ENCODE data around the gene C17orf113.
"Not testable (repeated sequence)": the region's sequence is repeated elsewhere in the genome, so short reads cannot be mapped to it uniquely, and the experiment has no call there.

Gene C17orf113

DNA sequence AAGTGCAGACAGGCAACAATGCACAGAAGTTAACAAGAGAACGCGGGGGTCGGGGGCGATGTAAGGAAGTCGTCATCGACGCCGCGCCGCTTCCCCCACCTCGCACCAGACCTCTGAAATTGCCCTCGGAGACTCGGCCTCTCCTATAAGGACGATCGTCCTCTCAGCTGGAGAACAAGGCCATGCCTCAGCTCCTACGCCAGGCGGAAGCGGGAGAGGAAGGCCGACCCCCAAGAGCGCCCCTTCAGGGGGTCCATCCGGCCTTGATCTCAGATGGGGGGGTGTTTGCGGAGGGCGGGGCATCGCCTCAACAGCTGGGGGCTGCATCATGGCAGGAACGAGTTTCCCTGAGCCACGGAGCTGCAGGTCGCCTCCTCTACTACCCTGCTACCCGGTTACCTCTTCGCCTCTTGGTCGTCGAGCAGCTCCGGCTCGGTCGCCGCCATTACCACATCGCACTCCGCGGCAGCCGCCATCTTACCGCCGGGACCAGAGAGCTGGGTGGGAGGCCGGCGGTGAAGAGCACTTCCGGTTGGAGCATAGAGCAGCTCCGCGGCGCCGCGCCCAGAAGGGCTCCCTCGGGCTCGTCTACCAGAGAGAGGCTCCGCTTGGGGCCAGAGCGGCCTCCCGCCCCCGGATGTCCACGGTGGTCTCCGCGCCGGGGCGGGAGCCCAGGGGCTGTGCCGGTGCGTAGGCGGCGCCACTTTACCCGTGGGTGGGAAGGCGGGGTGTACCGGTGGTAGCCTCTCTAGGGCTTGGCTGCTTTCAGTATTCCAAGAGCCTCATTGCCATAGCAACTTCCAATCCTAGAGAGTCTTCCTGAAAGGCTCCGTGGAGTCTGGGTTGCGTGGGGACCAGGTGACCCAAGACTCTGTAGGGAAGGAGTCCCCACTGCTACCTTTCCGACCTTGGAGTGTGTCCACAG is 33.2 kb downstream of the C17orf113 start, which contains the start of gene DNAJC7:
Gene DNAJC7, minus strand, starts transcription at position 499 of the 925 bp plus-strand sequence. Its CDS starts 23 bp downstream, at position 476.
- DNase-seq (ENCODE audit: low read depth) = peak; percentile 40

DNA sequence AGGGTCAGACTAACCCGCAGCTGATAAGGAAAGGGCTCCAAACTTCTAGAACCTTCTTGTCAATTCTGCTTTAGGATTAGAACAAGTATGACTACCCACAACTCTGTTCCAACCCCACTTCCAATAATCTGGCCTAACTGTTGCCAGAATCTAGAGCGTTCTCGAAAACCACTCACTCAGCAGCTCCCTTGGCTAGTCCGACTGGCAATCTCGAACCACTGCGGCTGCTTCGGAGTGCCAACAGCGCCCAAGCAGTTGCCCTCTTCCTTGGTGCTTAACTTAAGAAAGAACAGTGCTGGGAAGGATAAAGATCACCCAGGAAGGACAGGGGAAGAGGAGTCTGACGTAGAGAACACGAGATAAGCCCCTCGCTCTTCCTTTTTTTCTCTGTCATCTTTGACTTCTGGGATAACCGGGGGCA is 34.0 kb downstream of the C17orf113 start:
- DNase-seq (ENCODE audit: low read depth) = no peak

DNA sequence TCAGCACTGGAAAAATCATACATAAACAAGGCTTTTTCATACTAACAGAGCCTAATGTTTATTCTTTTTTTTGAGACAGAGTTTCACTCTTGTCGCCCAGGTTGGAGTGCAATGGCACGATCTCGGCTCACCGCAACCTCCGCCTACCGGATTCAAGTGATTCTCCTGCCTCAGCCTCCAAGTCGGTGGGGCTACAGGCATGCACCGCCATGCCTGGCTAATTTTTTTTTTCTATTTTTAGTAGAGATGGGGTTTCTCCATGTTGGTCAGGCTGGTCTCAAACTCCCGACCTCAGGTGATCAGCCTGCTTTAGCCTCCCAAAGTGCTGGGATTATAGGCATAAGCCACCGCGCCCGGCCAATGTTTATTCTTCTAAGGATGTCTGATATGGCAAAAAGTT is 36.7 kb downstream of the C17orf113 start:
- not testable (repeated sequence) for DNase-seq (ENCODE audit: low read depth)

DNA sequence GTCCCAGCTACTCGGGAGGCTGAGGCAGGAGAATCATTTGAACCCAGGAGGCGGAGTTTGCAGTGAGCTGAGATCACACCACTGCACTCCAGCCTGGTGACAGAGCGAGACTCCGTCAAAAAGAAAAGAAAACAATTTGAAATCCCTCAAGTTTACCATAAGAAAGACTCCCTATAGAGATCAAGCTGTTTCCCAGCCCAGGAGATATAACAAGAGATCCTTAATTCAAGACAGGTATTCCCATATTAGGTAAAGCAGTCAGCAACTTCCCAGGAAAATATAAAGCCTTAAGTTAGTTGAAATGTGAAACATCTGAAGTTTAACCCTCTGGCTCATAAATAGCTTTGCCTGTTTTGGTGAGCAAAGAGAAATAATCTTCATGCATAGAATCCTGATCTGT is 38.0 kb downstream of the C17orf113 start:
- not testable (repeated sequence) for DNase-seq (ENCODE audit: low read depth)

DNA sequence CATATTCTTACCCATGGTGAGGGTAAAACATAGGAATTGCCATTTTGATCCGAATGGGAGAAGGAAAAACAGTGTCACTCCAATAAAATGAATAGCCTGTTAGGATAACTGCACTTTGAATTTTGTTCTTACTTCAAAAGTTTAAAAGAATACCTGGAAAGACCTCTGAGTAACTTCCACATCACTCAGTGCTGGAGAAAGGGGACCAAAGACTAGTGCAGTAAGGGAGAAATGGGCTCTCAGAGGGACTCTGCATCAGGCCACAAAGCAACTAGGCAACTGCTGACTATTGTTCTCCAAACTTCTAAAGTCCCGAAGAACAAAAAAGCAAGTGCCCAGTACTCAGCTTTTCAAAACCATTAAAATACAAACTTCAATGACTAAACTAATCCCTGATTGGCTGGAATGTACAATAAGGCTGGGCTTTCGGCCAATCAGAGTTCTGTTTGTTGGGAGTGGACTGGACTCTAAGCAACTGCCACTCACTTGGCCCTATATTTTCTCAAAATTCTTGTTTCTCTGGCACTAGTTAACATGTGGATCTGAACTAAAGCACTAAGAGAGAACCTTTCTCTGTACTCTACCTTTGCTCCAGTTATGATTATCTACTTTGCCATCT is 39.4 kb downstream of the C17orf113 start:
- no peak for DNase-seq (ENCODE audit: low read depth)

DNA sequence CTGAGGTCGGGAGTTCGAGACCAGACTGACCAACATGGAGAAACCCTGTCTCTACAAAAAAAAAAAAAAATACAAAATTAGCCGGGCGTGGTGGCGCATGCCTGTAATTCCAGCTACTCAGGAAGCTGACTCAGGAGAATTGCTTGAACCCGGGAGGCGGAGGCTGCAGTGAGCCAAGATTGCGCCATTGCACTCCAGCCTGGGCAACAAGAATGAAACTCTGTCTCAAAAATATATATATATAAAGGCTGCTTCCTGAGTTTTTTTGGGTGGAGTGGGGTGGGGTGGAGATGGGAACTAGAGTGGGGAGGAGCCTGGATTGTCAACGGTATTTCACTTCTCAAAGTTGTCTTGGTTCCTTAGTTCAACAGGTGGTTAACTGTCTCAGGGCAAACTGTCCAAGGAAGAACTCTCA is 40.1 kb downstream of the C17orf113 start:
- not testable (repeated sequence) for DNase-seq (ENCODE audit: low read depth)

DNA sequence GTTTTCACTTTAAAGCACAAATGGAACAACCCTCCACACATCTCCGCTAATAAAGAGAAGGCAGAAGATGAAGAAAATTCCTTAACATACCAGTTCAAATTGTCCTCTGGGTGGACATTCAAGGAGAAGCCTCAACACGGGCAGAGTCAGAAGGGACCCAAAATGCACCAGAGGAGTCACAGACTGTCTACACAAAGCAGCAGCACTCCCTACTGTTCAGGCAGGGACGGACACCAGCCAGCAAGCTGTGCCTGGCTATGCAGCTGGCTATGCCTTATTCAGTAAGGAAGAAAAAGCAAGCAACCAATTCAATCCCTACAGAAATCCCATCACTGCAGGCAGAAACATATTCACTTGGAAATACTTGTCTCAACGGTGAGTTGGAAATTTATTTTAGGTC is 41.2 kb downstream of the C17orf113 start:
- no peak for DNase-seq (ENCODE audit: low read depth)

DNA sequence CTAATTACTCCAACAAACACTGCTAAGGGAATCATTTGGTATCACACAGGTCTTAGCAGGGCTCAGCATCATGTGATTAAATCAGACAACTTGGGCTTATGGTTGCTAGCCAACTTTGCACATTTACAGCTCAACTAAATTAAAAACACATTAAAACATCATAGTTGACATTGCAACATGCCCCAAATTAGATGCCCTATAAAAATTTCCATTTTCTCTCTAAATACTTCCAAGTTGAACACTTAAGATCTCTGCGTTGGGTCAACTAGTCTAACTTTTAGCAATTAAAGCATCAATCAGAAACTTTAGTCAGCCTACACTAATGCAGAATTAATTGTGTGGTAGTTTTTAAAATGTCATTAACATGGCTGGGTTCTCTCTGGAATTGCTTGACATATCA is 45.2 kb downstream of the C17orf113 start:
- DNase-seq (ENCODE audit: low read depth) = no peak

DNA sequence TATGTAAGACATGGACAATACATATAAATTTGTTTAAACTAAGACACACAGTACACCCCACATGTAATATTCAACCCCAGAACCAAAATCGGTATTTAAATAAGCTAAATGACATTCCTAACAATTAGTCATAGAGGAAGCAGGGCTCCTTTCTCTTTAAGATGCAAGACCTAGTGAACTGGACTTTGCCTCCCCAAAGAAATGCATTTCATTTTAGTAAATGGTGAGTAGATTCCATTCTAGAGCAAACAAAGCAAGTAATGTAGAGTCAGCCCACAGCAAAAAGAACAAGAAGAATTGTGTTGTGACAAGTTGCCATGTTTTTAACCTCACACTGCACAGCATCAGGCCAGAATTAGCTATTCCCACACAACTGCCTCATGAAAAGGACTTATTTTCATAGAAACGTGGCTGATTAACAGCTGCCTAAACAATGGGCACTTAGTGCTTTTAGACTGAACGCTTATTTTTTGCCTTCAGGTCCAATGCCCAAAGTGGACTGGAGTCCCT is 47.6 kb downstream of the C17orf113 start:
- DNase-seq (ENCODE audit: low read depth) = no peak

DNA sequence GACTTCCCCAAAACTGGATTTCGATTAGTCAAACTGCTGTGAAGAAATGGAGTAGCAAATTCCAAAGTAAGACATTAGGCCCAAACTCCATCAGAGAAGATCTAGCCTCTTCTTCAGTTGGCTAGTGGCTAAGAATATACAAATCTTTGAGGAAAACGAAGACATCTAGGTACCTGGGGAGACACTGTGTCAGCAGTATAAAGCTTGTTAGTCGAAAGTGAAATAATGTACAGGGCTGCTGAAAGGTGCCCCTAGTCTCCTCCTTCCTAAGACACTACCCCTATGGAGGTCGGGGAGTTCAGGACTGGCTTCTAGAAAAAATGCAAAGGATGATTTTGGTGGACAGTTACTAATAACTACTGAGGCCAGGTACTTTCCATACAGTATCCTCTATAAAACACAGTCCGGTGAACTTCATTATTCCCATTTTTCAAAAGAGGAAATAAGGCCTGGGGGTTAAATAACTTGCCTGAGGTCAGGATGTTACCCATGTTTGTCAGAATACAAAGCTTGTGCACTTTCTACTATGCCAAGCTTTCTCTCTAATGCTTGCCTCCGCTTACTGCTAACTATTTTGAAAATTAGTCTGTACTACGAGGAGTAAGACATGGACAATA is 48.1 kb downstream of the C17orf113 start:
- DNase-seq (ENCODE audit: low read depth) = no peak

DNA sequence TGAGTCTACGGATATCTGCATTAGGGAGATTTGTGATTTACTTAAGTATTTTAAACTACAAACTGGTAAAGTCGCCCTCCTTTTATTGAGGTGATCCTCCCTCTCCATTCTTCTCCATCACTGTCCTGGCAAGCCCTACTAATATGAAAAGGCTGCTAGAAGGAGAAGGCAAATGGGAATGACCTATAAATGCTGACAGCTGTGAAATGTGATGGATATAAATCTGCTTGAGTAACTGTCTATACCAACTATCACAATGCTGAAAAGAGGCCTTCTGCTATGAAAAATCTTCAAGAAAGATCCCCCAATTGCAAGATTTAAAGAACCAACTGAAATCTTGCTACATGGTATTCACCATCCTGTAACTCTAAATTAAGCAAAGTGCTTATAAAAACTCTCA is 48.7 kb downstream of the C17orf113 start:
- no peak for DNase-seq (ENCODE audit: low read depth)

DNA sequence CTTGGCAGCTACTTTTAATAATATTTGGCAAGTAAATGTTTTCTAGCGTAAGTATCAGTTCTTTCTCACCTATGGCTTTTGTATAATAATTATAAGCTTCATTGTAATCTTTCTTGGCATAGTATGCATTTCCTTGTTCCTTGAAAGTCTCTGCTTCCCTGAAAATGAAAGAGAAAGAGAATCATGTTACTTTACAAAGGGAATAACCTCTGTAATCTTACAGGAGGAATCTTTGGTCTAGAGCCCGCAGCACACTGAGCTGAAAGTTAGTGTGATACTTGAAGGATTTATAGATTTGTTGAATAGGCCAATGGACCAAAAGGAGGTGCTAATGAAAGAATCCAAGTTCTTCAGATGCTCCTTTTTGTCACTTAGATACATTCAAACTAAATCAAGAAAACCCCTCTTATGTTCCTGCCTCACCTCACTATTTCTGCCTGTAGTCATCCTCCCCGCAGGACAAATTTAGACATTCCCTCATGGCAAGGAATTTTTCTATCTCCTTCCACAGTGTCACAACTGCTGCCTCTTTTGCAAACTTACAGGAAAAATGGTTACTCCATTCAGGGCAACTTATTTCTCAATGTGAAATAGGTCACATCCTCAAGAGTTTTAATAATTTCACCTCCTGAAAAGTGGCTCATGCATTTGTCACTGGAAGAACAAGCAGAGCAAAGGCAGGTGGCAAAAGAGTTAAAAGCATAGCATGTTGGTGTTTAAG is 49.8 kb downstream of the C17orf113 start:
- no peak for DNase-seq (ENCODE audit: low read depth)

DNA sequence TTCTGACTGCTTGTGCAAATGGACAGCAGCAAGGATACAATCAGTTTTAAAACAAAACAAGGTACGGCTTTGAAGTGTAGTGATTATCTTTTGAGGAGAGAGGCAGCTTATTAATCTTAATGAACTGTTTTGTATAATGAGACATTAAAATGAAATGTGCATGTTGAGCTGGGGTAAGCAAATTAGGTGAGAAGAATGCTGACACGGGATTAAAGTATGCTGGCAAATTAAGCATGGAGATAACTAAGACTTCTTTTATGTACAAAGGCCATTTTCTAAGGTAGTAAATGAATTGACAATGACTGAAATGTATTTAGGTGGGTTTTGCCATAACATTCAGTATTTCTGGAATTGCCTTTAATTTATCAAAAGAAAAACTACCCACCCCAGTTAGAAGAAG is 51.9 kb downstream of the C17orf113 start:
- DNase-seq (ENCODE audit: low read depth) = no peak

DNA sequence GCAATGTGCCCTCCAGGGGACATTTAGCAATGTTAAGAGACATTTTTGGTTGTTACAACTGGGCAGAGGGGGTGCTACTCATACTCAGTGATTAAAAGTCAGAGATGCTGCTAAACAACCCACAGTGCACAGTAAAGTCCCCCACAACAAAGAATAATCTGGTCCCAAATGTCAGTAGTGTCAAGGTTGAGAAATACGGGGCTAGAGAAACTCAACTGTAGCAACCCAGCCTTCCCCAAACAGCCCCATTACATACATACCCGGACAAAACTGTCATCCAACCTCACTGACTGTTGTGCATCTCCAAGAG is 53.6 kb downstream of the C17orf113 start:
- DNase-seq (ENCODE audit: low read depth) = no peak

DNA sequence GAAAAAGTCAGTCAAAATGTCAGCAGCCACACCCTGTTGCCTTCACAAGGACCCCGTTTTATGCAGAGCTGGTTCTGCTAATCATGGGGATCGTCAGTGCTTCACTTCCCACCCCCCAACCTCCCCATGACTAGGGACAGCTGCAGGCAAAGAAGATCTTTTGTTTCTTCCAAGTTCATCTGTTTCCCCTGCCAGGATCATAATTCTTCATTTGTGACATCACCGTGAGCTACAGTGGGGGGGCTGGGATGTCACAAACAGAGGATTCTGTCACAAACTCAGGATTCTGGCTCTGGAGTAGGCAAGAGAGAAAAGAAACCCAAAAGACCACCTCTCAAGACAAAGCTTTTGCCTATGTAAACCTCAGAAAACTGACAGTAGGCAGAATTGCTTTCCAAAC is 57.8 kb downstream of the C17orf113 start:
- no peak for DNase-seq (ENCODE audit: low read depth)

DNA sequence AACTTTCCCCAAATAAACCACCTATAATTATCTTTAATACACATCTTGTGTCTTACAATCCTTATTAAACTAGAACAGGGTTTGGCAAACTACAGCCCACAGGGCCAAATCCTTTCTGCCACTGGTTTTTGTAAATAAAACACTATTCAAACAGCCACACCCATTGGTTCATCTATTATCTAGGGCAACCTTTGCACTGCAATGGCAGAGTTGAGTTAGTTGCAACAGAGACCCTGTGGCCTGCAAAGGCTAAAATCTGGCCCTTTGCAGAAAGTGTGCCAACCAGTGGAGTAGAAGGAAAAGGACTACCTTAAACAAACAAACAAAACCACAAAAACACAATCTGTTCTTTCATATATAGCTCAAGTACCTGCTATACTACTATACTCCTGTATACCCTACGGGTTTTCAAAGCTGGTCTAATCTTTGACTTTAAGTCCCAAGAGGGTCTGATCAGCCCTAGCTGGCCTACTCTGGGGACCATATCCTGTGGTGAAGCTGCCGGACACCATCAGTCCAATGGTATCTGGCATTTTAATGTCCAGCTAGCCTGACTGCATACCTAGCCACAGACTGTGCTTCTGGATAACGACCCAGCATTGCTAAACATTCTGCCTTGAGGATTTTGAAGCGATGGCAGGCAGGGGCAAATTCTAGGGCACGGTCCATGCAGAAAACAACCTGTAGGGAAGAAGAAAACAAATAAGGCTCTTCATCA is 60.5 kb downstream of the C17orf113 start:
- DNase-seq (ENCODE audit: low read depth) = no peak

DNA sequence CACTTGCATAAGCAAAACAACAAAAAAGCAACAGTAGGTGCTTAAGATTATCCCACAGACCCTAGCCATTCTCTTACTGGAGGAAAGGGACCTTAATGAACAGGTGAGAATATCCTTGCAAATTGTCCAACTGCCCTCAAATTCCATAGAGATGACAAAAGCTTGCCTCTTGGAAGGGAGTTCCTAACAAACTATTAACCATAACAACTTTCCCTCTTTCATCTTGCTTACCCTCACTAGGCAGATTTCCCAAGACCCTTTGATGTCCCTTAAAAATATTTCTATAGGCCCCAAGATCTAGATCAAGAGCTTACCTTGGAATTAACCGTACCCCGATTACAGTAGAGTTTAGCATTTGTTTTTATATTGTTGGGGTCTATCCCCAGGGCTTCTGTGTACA is 62.0 kb downstream of the C17orf113 start:
- no peak for DNase-seq (ENCODE audit: low read depth)

Data from HS-27A (cell line).